ENCODE results near the gene HMGN5.

Gene HMGN5

GRCh38 chrX:81120258-81120935 lies 81.3 kb downstream of the HMGN5 start:
- DNase-seq: no peak

GRCh38 chrX:81114757-81115156 lies 87.0 kb downstream of the HMGN5 start:
- DNase-seq: no peak

GRCh38 chrX:81110286-81110685 lies 91.4 kb downstream of the HMGN5 start:
- DNase-seq: no peak

GRCh38 chrX:81082649-81083048 lies 119.1 kb downstream of the HMGN5 start:
- no peak for DNase-seq

Data from activated naive CD4-positive, alpha-beta T cell treated with anti-CD3 and anti-CD28 coated beads, Interleukin-2, amount 50 U/mL, for 16 hours (primary cell).